22Rv1 (cell line): ENCODE measurements around the gene KCNAB1.

Experiments used
- CTCF ChIP-seq: fragments of 450-650 bp; IDR thresholded peaks from 2 replicates; pipeline ENCODE4 v1.5.1; 2017; ENCODE audit warnings: mild to moderate bottlenecking
- ZFX ChIP-seq: fragments of 450-650 bp; IDR thresholded peaks from 2 replicates; pipeline ENCODE4 v1.6.1; 2017; ENCODE audit warnings: antibody characterized with exemption, borderline replicate concordance

- no peak for TF ChIP-seq CTCF
- no peak for TF ChIP-seq ZFX
Observed at GRCh38 chr3:156160647-156161046, 40.3 kb downstream of the KCNAB1 start.
